Measurements from ENCODE around the gene BPIFA3.
"Not testable (repeated sequence)": the region's sequence is repeated elsewhere in the genome, so short reads cannot be mapped to it uniquely, and the experiment has no call there.

Gene BPIFA3

GRCh38 chr20:33217052-33217451 is at the start of gene BPIFA3:
Gene BPIFA3 (plus strand): TSS chr20:33217352. CDS start chr20:33217537, 185 bp downstream.
- no peak for DNase-seq

GRCh38 chr20:33167859-33168258 is 49.3 kb upstream of the BPIFA3 start, which contains the start of gene BPIFA2:
Gene BPIFA2 (plus strand): TSS chr20:33168159. CDS start chr20:33169146, 987 bp downstream.
- DNase-seq: no peak

- no peak for DNase-seq
Observed at GRCh38 chr20:33169176-33169794, 47.9 kb upstream of the BPIFA3 start.

GRCh38 chr20:33172781-33173180 is 44.4 kb upstream of the BPIFA3 start:
- DNase-seq: peak; percentile 11

GRCh38 chr20:33175123-33175522 is 42.0 kb upstream of the BPIFA3 start:
- DNase-seq: no peak

- no peak for DNase-seq
Observed at GRCh38 chr20:33176101-33176500, 41.1 kb upstream of the BPIFA3 start.

GRCh38 chr20:33177866-33178265 is 39.3 kb upstream of the BPIFA3 start:
- DNase-seq: no peak

- DNase-seq: no peak
Observed at GRCh38 chr20:33178726-33179125, 38.4 kb upstream of the BPIFA3 start.

GRCh38 chr20:33180169-33180568 is 37.0 kb upstream of the BPIFA3 start:
- no peak for DNase-seq

- no peak for DNase-seq
Observed at GRCh38 chr20:33181482-33182093, 35.6 kb upstream of the BPIFA3 start.

- DNase-seq: no peak
Observed at GRCh38 chr20:33183312-33183711, 33.8 kb upstream of the BPIFA3 start.

GRCh38 chr20:33185031-33185590 is 32.0 kb upstream of the BPIFA3 start:
- DNase-seq: not testable (repeated sequence)

GRCh38 chr20:33187491-33187890 is 29.7 kb upstream of the BPIFA3 start:
- no peak for DNase-seq

GRCh38 chr20:33188421-33188820 is 28.7 kb upstream of the BPIFA3 start:
- DNase-seq: no peak

GRCh38 chr20:33191484-33191883 is 25.7 kb upstream of the BPIFA3 start:
- DNase-seq: no peak

GRCh38 chr20:33191955-33192354 is 25.2 kb upstream of the BPIFA3 start:
- DNase-seq: no peak

- DNase-seq: no peak
Observed at GRCh38 chr20:33192912-33193501, 24.1 kb upstream of the BPIFA3 start.

- no peak for DNase-seq
Observed at GRCh38 chr20:33199026-33199425, 18.1 kb upstream of the BPIFA3 start.

- DNase-seq: no peak
Observed at GRCh38 chr20:33202451-33202850, 14.7 kb upstream of the BPIFA3 start.

GRCh38 chr20:33203444-33203843 is 13.7 kb upstream of the BPIFA3 start:
- DNase-seq: no peak

GRCh38 chr20:33209789-33210188 is 7.4 kb upstream of the BPIFA3 start:
- no peak for DNase-seq

GRCh38 chr20:33210371-33210770 is 6.8 kb upstream of the BPIFA3 start:
- no peak for DNase-seq

- peak; percentile 75 for DNase-seq
Observed at GRCh38 chr20:33211817-33212424, 5.2 kb upstream of the BPIFA3 start.

- no peak for DNase-seq
Observed at GRCh38 chr20:33224399-33224798, 7.2 kb downstream of the BPIFA3 start.
